Endothelial cell of umbilical vein (primary cell): ENCODE data around the gene PARS2. TPM values are rescaled to one million over a fixed set of nuclear protein-coding genes. Genes with fewer than 3 reads are reported as not detected.

Source experiments
- Bru-seq: library from RNA; stranded (reverse); fragments of 400-500 nt; gene quantifications from one replicate; lab custom pipeline; 2021; lab: Mats Ljungman, UMichigan
- BruChase-seq, 2 experiments: library from RNA; stranded (reverse); fragments of 400-500 nt; gene quantifications; one replicate each; lab custom pipeline; 2021; lab: Mats Ljungman, UMichigan
- BruUV-seq: library from RNA; stranded (reverse); fragments of 400-500 nt; replicated peaks from 2 replicates; lab custom pipeline; 2021; lab: Mats Ljungman, UMichigan
- CTCF ChIA-PET: fragments of 300-600, 350-600 bp; sonication (Branson Sonifier 250); formaldehyde crosslinking; loops from one replicate; lab custom pipeline; 2021; ENCODE audit warnings: antibody characterized with exemption, inconsistent platforms; lab: Charles Lee
- POLR2A ChIA-PET: fragments of 300-600, 350-600 bp; sonication (Branson Sonifier 250); formaldehyde crosslinking; loops from one replicate; lab custom pipeline; 2021; ENCODE audit warnings: antibody characterized with exemption, inconsistent platforms; lab: Charles Lee
- DNase-seq: peaks from one replicate; pipeline ENCODE4 v3.0.0-alpha.2; 2011; ENCODE audit warnings: low read depth, low spot score
- FAIRE-seq: peaks from 2 replicates; lab custom pipeline; 2011; peaks lifted over from hg19 to GRCh38; lab: Jason Lieb, UNC
- H2AFZ ChIP-seq: 2 replicates; pipeline ENCODE4 v1.6.0; 2012; ENCODE audit warnings: low read depth, low read length, control low read depth, inconsistent platforms
- H3K27ac ChIP-seq: 2 replicates; pipeline ENCODE4 v1.5.1; 2011; ENCODE audit warnings: low read depth, mild to moderate bottlenecking, control low read depth, low read length, moderate library complexity; ENCODE audit not compliant: insufficient read depth
- H3K27me3 ChIP-seq, 2 experiments: 2 replicates each; pipeline versions ENCODE4 v1.6.0 to v1.6.1; 2011; ENCODE audit warnings: low read length in 2 of 2, mixed read lengths in 1 of 2; ENCODE audit not compliant: control insufficient read depth in 2 of 2, insufficient read depth in 2 of 2
- H3K36me3 ChIP-seq, 2 experiments: 2 replicates in 1 of 2; 3 replicates in 1 of 2; pipeline ENCODE4 v1.5.1; 2011; ENCODE audit warnings: low read length in 2 of 2, mild to moderate bottlenecking in 1 of 2, moderate library complexity in 1 of 2; ENCODE audit not compliant: control insufficient read depth in 2 of 2, insufficient read depth in 2 of 2; ENCODE audit errors: extremely low read depth in 1 of 2
- H3K4me1 ChIP-seq: 3 replicates; pipeline ENCODE4 v1.5.1; 2011; ENCODE audit warnings: mild to moderate bottlenecking, low read length; ENCODE audit not compliant: control insufficient read depth, insufficient read depth; ENCODE audit errors: extremely low read depth
- H3K4me2 ChIP-seq: 2 replicates; pipeline ENCODE4 v1.6.1; 2011; ENCODE audit warnings: low read length, control low read depth, mixed read lengths; ENCODE audit not compliant: insufficient read depth
- H3K4me3 ChIP-seq, 3 experiments: fragments of 200-600 bp in 1 of 3; sonication (generic), shearing (Covaris generic) in 1 of 3; replicated peaks in 1 of 3; 2 replicates each; pipeline ENCODE4 v1.5.1; 2011 to 2016; ENCODE audit warnings: control low read depth in 3 of 3, low read length in 3 of 3, mild to moderate bottlenecking in 2 of 3, inconsistent platforms in 1 of 3, low read depth in 1 of 3, moderate library complexity in 1 of 3; ENCODE audit not compliant: insufficient read depth in 1 of 3
- H3K79me2 ChIP-seq: 2 replicates; pipeline ENCODE4 v1.6.0; 2012; ENCODE audit warnings: low read length, inconsistent platforms; ENCODE audit not compliant: control insufficient read depth, insufficient read depth
- H3K9ac ChIP-seq: replicated peaks from 2 replicates; pipeline ENCODE3; 2011; ENCODE audit warnings: low read length, control low read depth; ENCODE audit not compliant: insufficient read depth; ENCODE audit errors: extremely low read depth
- H3K9me1 ChIP-seq: replicated peaks from 3 replicates; pipeline ENCODE4 v1.6.0; 2011; ENCODE audit warnings: mild to moderate bottlenecking, low read length; ENCODE audit not compliant: control insufficient read depth, insufficient read depth; ENCODE audit errors: extremely low read depth
- H3K9me3 ChIP-seq: replicated peaks from 2 replicates; pipeline ENCODE4 v1.5.1; 2012; ENCODE audit warnings: low read length, inconsistent platforms; ENCODE audit not compliant: control insufficient read depth, insufficient read depth
- H4K20me1 ChIP-seq: replicated peaks from 2 replicates; pipeline ENCODE3; 2011; ENCODE audit warnings: mild to moderate bottlenecking, low read length; ENCODE audit not compliant: control insufficient read depth, insufficient read depth; ENCODE audit errors: extremely low read depth
- GATA2 ChIP-seq: IDR thresholded peaks from 2 replicates; pipeline ENCODE4 v1.7.0; 2011; ENCODE audit warnings: low read depth, mild to moderate bottlenecking, moderate library complexity, mixed read lengths, low read length; ENCODE audit not compliant: insufficient read length, insufficient read depth
- JUN ChIP-seq: IDR thresholded peaks from 2 replicates; pipeline ENCODE4 v1.6.1; 2011; ENCODE audit warnings: borderline replicate concordance, low read depth; ENCODE audit not compliant: insufficient read length, insufficient read depth
- POLR2A ChIP-seq: IDR thresholded peaks from 2 replicates; pipeline ENCODE4 v1.6.1; 2012; ENCODE audit warnings: low read depth, mild to moderate bottlenecking, control low read depth, low read length
- POLR2AphosphoS5 ChIP-seq: IDR thresholded peaks from 2 replicates; pipeline ENCODE4 v1.6.1; 2012; ENCODE audit warnings: low read depth, mild to moderate bottlenecking, control low read depth, low read length, moderate library complexity; ENCODE audit not compliant: insufficient read depth
- dilution Hi-C: fragments of 300-500 bp; cut with MboI; formaldehyde crosslinking; loops from one replicate; pipeline ENCODE4 v1.15.0; 2019; ENCODE audit warnings: low sequenced_read_pairs; ENCODE audit not compliant: extremely low pct_ligation_motif_present
- intact Hi-C: fragments of 100-400 bp; cut with micrococcal nuclease; formaldehyde crosslinking; loops from one replicate; pipeline ENCODE4 v1.10.0; 2022
- long read RNA-seq: library from polyadenylated mRNA; stranded (forward); transcript quantifications from one replicate; pipeline ENCODE4 v2.0.0, GENCODE V29; 2021
- polyA minus RNA-seq, 3 experiments: library from RNA; depleted of rRNA, polyadenylated mRNA; stranded (reverse); fragments of >200 nt; gene quantifications; 1 replicate in 1 of 3; 2 replicates in 2 of 3; pipeline ENCODE4 v1.2.3, GENCODE V29; 2011
- polyA plus RNA-seq, 4 experiments: library from polyadenylated mRNA; depleted of rRNA in 3 of 4; stranded (reverse) in 3 of 4; unstranded in 1 of 4; fragments of >200 nt; gene quantifications; 2 replicates each; pipeline versions ENCODE4 v1.2.1 to v1.2.3, GENCODE V29; 2011 to 2012; ENCODE audit warnings: missing spikeins in 1 of 4
- total RNA-seq: library from RNA; stranded (reverse); gene quantifications from 2 replicates; pipeline ENCODE4 v1.2.3, GENCODE V29; 2021

Gene PARS2
- total RNA-seq (3.0 and 3.8 TPM in 2 replicates), polyA plus RNA-seq (2.0 and 2.5 TPM in 2 replicates), polyA minus RNA-seq (3.7 and 5.6 TPM in 2 replicates), Bru-seq, nascent RNA (percentile 40 among the genes with signal in this experiment), BruChase-seq, experiment 1, labeled RNA remaining after a 6-hour chase (percentile 39 among the genes with signal in this experiment), BruChase-seq, experiment 2, labeled RNA remaining after a 2-hour chase (percentile 39 among the genes with signal in this experiment)
- polyA plus RNA-seq (2011; cell fraction: cytosol; rRNA removed): 1.8 and 1.9 TPM in 2 replicates
- polyA plus RNA-seq (2011; cell fraction: nucleus; rRNA removed): 0.90 and 1.0 TPM in 2 replicates
- polyA plus RNA-seq (2012): 2.9 and 3.4 TPM in 2 replicates
- 3.1 TPM for polyA minus RNA-seq (2011; cell fraction: cytosol; rRNA and poly(A)+ RNA removed)
- polyA minus RNA-seq (2011; cell fraction: nucleus; rRNA and poly(A)+ RNA removed): 0.72 and 0.82 TPM in 2 replicates
- long read RNA-seq, transcript PARS2-201 (2 exons, 2,347 nt): major isoform, 15 of 15 reads
- long read RNA-seq, partial matches to known transcripts: 0 of 15 reads
- long read RNA-seq, other reads (novel, unspliced or antisense): 0 of 15 reads

GRCh38 chr1:54764133-54764921, at the start of gene PARS2:
Gene PARS2, minus strand, starts transcription at chr1:54764523. Its CDS starts 5,362 bp downstream, at chr1:54759161.
- DNase-seq: peak; percentile 100
- Histone ChIP-seq H3K9me3 (no peaks in the 10 kb centered on the region), H4K20me1 (no peaks in the 10 kb centered on the region), H3K79me2 (no peaks in the 10 kb centered on the region), H2AFZ (peak within 1 kb of the TSS; percentile 50), H3K9me1 (no peaks in the 10 kb centered on the region), H3K4me3 (peak within 1 kb of the TSS; percentile 44 to 90 (median 88)), H3K4me1 (peaks cover 5% of the 10 kb centered on the region), H3K36me3 (no peaks in the 10 kb centered on the region), H3K4me2 (peak within 1 kb of the TSS; percentile 86), H3K9ac (peak within 1 kb of the TSS; percentile 93), H3K27ac (peak within 1 kb of the TSS; percentile 68), H3K27me3 (peaks cover 0 to 4% of the 10 kb centered on the region in 2 experiments)
- FAIRE-seq: peak; percentile 99
- no TSS peak for BruUV-seq
- dilution Hi-C loops: no loop called here
- TF ChIP-seq POLR2AphosphoS5 (peak; percentile 83), GATA2 (no peak), JUN (no peak), POLR2A (peak; percentile 72)
- intact Hi-C loops: loop anchor here (1.0 to 10.0 kb wide), 4 partner anchors 49 to 430 kb away; partner anchors contain the start of genes DHCR24 and TTC4
- POLR2A ChIA-PET: no interaction called here
- CTCF ChIA-PET: interaction anchor here (0.6 kb wide), 1 partner anchor 264 kb away, joined by 3 read pairs; no protein-coding TSS in a partner anchor
